ENCODE results near the gene CNPY2. TPM values are rescaled to one million over a fixed set of nuclear protein-coding genes. Genes with fewer than 3 reads are reported as not detected.
"Not testable (repeated sequence)": the region's sequence is repeated elsewhere in the genome, so short reads cannot be mapped to it uniquely, and the experiment has no call there.

Gene CNPY2
- total RNA-seq, 6 experiments from 2014 or later = 63.7 to 93.7 (median 76.5) TPM

GRCh38 chr12:56330936-56331490 lies 15.2 kb upstream of the CNPY2 start:
- Histone ChIP-seq H3K36me3 (peaks cover 0 to 25% (median 10%) of the 10 kb centered on the region in 4 donors), H3K27ac (no peak overlapping the region), H3K27me3 (no peaks in the 10 kb centered on the region), H3K4me1 (peaks cover 0 to 18% (median 0%) of the 10 kb centered on the region in 4 donors), H3K4me3 (no peak overlapping the region), H3K9me3 (no peaks in the 10 kb centered on the region)
- intact Hi-C loops (cut with DNase I) = no loop called here
- TF ChIP-seq POLR2A (IDR thresholded peaks at IDR 0.05) (no peak), CTCF (IDR thresholded peaks at IDR 0.05) (no peak)
- ATAC-seq (no peak), DNase-seq (no peak)
- 73% methylated on average over 6 of the region's 7 CpGs for WGBS (ENCODE audit: insufficient coverage, low coverage, low lambda C conversion rate, missing lambda C conversion rate)

- no peak overlapping the region for H3K4me3 ChIP-seq
These were observed 10.7 kb upstream of the CNPY2 start for GRCh38 chr12:56326533-56326932.

GRCh38 chr12:56326126-56326525 lies 10.3 kb upstream of the CNPY2 start:
- Histone ChIP-seq H3K27me3 (no peaks in the 10 kb centered on the region), H3K36me3 (peaks cover 0 to 65% (median 36%) of the 10 kb centered on the region in 4 donors), H3K27ac (no peak overlapping the region), H3K9me3 (no peaks in the 10 kb centered on the region), H3K4me1 (peaks cover 0 to 3% (median 0%) of the 10 kb centered on the region in 4 donors), H3K4me3 (no peak overlapping the region)
- DNase-seq (no peak), ATAC-seq (no peak)
- TF ChIP-seq POLR2A (IDR thresholded peaks at IDR 0.05) = no peak
- TF ChIP-seq CTCF (IDR thresholded peaks at IDR 0.05) = no peak
- 76% methylated on average over 5 of the region's 8 CpGs for WGBS (ENCODE audit: insufficient coverage, low coverage, low lambda C conversion rate, missing lambda C conversion rate)
- intact Hi-C loops (cut with DNase I) = no loop called here

More at GRCh38 chr12:56326533-56326932, 10.7 kb upstream of the CNPY2 start:
- WGBS (ENCODE audit: insufficient coverage, low coverage, low lambda C conversion rate, missing lambda C conversion rate) = 59% methylated on average over 3 of the region's 6 CpGs
- Histone ChIP-seq H3K27ac (no peak overlapping the region), H3K9me3 (no peaks in the 10 kb centered on the region), H3K27me3 (no peaks in the 10 kb centered on the region), H3K36me3 (peaks cover 0 to 65% (median 36%) of the 10 kb centered on the region in 4 donors), H3K4me1 (peaks cover 0 to 3% (median 0%) of the 10 kb centered on the region in 4 donors)
- peak in 1 of 3 donors; percentile 65 for DNase-seq
- intact Hi-C loops (cut with DNase I) = no loop called here
- peak in 2 of 4 donors; percentile 35 to 37 for ATAC-seq
- TF ChIP-seq POLR2A (IDR thresholded peaks at IDR 0.05) (no peak), CTCF (IDR thresholded peaks at IDR 0.05) (no peak)

GRCh38 chr12:56324206-56324605 lies 8.4 kb upstream of the CNPY2 start:
- Histone ChIP-seq H3K4me3 (no peak overlapping the region), H3K27me3 (no peaks in the 10 kb centered on the region), H3K27ac (no peak overlapping the region), H3K36me3 (peaks cover 0 to 82% (median 44%) of the 10 kb centered on the region in 4 donors), H3K4me1 (peaks cover 0 to 3% (median 0%) of the 10 kb centered on the region in 4 donors), H3K9me3 (no peaks in the 10 kb centered on the region)
- intact Hi-C loops (cut with DNase I) = no loop called here
- DNase-seq = no peak
- WGBS (ENCODE audit: insufficient coverage, low coverage, low lambda C conversion rate, missing lambda C conversion rate) = 89% methylated on average over 5 of the region's 6 CpGs
- ATAC-seq = no peak
- TF ChIP-seq POLR2A (IDR thresholded peaks at IDR 0.05) (no peak), CTCF (IDR thresholded peaks at IDR 0.05) (no peak)

- H3K9me3 ChIP-seq; intact Hi-C loops (cut with DNase I); H3K4me1 ChIP-seq; H3K27me3 ChIP-seq; ATAC-seq; DNase-seq; H3K4me3 ChIP-seq; H3K27ac ChIP-seq: not testable (repeated sequence)
- 96% methylated on average over 5 of the region's 8 CpGs for WGBS (ENCODE audit: insufficient coverage, low coverage, low lambda C conversion rate, missing lambda C conversion rate)
- peaks cover 0 to 70% (median 39%) of the 10 kb centered on the region in 4 donors for H3K36me3 ChIP-seq
These were observed 5.8 kb upstream of the CNPY2 start for GRCh38 chr12:56321610-56322009.
